GF-D8 (cell line): ENCODE data around the gene ADAMTS17.

ENCODE experiments used
- DNase-seq: peaks from one replicate; lab custom pipeline; 2025; lab: John Stamatoyannopoulos, UW

ADAMTS17 gene

GRCh38 chr15:100170291-100171210 lies 171.2 kb downstream of the ADAMTS17 start:
- DNase-seq = no peak

GRCh38 chr15:100169615-100170290 lies 172.0 kb downstream of the ADAMTS17 start:
- DNase-seq = no peak

GRCh38 chr15:100168787-100169186 lies 173.0 kb downstream of the ADAMTS17 start:
- no peak for DNase-seq

- DNase-seq = no peak
Measured at GRCh38 chr15:100167884-100168375, 173.8 kb downstream of the ADAMTS17 start.

DNA sequence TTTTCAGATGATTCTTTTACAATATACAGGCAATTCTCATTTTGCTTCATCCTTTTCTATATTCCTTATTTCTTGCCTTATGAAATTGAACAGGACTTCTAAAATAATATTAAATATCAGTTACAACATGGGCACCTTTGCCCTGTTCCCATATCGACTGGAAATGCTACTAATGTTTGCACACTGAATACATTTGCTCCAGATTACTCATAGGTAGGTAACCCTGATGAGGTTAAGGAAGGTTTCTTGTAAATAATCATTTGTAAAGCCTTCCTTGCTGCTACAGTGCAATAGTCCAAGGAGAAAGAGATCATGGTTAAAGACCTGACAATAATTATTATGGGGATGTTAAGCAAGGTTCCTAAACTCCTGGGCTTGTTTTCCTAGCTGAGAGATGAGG lies 175.5 kb downstream of the ADAMTS17 start:
- no peak for DNase-seq

DNA sequence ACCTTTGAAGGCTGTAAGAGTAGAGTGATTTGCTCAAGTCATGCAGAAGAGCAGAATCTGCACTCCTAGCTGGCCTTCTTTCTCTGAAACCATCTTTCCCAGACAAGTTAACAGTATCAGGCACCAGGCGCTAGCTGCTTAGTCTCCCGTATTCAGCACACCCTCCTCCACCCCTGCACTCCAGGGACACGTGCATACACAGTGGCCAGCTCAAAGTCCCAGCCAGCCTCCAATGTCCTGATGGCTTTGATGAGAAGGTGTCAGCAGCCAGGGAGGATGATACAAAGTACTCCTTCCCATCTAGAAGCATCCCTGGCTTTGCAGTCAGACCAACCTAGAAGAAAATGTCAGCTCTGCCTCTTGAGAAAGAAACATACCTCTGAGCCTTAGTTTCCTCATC lies 177.8 kb downstream of the ADAMTS17 start:
- DNase-seq = no peak

GRCh38 chr15:100160953-100161352 lies 180.8 kb downstream of the ADAMTS17 start:
- DNase-seq = no peak

DNA sequence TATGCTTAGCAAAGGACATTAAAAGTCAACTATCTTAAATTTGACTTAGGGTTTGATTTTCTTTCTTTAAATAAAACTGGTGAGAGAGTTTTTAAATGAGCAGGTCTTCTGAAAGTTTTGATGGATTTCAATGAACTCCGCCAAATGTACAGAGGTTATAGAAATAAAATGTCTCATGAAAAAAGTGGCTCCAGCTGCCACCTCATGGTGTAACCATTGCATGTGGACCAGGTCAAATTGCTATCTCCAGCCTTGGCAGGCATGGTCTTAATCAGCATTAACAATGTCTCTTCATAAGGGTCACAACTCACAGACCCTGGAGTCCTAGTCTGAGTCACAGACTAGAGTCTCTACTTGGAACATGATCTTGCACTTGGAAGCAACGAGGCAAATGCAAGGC lies 182.3 kb downstream of the ADAMTS17 start:
- no peak for DNase-seq

DNA sequence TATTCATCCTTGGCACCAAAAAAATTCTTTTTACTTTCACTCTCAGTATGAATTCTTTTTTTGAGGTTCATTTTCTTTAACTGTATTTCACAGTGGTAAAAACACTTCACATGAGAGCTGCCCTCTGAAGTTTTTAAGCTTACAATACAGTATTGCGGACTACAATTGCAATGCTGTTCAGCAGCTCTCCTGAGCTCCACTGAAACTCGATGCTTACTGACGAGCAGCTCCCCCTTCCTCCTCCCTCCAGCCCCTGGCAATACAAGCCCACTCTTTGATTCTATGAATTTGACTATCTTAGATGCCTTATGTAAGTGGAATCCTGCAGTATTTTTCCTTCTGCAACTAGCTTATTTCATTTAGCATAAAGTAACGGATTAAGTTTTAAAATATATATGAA lies 183.4 kb downstream of the ADAMTS17 start:
- DNase-seq = no peak

GRCh38 chr15:100156201-100156600 lies 185.6 kb downstream of the ADAMTS17 start:
- no peak for DNase-seq

DNA sequence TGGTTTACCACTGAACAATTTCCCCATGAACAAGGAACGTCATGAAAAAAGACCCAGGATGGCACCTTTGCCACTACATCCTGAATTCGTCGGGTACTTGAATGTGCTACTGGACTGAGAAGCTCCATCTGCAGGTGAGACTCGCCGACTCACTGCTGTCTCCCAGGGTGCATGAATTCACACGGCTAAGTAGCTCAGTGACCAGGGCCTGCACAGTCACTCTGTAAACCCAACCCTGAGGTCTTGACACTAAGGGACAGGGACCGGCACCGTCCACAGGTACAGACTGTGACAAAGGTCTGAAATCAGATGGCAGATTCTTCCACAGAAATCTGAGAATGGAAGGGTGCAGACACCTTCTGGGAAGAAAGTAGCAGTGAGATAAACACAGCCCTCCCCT lies 187.4 kb downstream of the ADAMTS17 start:
- DNase-seq = no peak

DNA sequence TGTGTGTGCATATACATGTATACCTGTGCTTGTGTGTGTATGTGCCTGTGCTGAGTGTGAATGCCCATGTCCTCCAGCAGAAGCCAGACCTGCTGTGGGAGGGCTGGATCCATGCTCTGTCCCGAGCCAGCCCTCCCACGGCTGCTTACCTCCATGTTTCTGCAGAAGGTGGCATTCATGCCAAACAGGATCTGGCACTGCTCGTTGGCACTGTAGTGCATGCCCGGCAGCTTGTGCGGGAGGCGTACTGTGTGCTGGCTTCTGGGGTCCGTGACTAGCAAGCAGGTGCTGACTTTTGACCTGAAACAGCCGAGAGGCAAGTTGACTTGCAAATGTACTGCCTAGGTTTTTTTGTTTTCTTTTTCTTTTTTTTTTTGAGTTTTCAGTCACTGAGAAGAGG lies 189.3 kb downstream of the ADAMTS17 start:
- no peak for DNase-seq

GRCh38 chr15:100150906-100151305 lies 190.9 kb downstream of the ADAMTS17 start:
- no peak for DNase-seq

- no peak for DNase-seq
Measured at GRCh38 chr15:100147828-100148227, 193.9 kb downstream of the ADAMTS17 start.

- no peak for DNase-seq
Measured at GRCh38 chr15:100143378-100143777, 198.4 kb downstream of the ADAMTS17 start.

GRCh38 chr15:100141311-100142001 lies 200.3 kb downstream of the ADAMTS17 start:
- no peak for DNase-seq

- DNase-seq = no peak
Measured at GRCh38 chr15:100140527-100141308, 201.1 kb downstream of the ADAMTS17 start.

DNA sequence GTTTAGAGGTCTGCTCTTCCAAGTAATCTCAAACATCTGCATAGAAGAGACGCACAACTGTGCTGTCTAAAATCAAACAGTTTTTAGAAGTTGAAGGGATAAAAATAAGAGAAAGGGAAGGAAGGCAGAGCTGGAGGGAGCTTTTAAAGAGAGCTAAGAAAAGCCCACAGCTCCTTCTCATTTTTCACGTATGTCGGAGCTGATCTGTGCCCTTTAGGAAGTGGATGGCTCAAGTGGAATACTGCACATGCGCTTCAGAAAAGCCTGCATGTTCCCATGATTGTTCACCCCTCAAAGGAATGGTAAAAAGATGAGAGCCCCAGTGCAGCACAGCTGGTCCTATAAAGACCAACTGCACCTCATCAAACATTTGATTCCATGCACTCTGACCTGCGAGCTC lies 207.2 kb downstream of the ADAMTS17 start:
- DNase-seq = no peak

DNA sequence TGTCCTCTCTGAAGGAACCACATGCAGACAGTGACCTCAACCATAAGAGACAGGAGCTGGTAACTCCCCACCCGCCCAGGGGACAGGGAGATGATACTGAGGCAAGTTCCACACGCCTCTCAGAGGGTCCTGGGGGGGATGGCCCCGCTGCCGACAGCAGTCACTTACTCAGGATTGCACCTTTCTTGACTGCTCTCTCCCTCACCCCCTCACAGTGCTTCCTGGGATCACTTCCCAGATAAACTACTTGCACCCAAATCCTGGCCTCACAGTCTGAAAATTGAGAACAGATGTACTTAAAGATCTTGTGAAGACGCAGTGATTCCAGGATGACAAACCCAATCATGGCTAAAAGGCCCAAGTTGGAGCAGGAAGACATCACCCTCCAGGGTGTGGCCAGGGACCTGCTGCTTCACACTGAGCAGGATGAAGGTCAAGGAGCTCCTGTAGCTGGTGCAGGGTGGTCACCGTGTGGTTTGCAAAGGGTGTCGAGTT lies 207.6 kb downstream of the ADAMTS17 start:
- no peak for DNase-seq

GRCh38 chr15:100133001-100133400 lies 208.8 kb downstream of the ADAMTS17 start:
- DNase-seq = no peak

GRCh38 chr15:100132309-100132708 lies 209.5 kb downstream of the ADAMTS17 start:
- DNase-seq = no peak
